GM12801 (cell line): Measurements from ENCODE around the gene TRERF1.

Source experiments
- TF ChIP-seq, protein P1 (sequence below): IDR thresholded peaks from one replicate; pipeline ENCODE4 v1.5.1; 2011; ENCODE audit warnings: control low read depth; ENCODE audit not compliant: insufficient read length; ENCODE audit errors: extremely low read depth

Gene TRERF1

GRCh38 chr6:42306439-42307140, 145.1 kb downstream of the TRERF1 start:
- TF ChIP-seq, protein P1, sequence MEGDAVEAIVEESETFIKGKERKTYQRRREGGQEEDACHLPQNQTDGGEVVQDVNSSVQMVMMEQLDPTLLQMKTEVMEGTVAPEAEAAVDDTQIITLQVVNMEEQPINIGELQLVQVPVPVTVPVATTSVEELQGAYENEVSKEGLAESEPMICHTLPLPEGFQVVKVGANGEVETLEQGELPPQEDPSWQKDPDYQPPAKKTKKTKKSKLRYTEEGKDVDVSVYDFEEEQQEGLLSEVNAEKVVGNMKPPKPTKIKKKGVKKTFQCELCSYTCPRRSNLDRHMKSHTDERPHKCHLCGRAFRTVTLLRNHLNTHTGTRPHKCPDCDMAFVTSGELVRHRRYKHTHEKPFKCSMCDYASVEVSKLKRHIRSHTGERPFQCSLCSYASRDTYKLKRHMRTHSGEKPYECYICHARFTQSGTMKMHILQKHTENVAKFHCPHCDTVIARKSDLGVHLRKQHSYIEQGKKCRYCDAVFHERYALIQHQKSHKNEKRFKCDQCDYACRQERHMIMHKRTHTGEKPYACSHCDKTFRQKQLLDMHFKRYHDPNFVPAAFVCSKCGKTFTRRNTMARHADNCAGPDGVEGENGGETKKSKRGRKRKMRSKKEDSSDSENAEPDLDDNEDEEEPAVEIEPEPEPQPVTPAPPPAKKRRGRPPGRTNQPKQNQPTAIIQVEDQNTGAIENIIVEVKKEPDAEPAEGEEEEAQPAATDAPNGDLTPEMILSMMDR: no peak

DNA sequence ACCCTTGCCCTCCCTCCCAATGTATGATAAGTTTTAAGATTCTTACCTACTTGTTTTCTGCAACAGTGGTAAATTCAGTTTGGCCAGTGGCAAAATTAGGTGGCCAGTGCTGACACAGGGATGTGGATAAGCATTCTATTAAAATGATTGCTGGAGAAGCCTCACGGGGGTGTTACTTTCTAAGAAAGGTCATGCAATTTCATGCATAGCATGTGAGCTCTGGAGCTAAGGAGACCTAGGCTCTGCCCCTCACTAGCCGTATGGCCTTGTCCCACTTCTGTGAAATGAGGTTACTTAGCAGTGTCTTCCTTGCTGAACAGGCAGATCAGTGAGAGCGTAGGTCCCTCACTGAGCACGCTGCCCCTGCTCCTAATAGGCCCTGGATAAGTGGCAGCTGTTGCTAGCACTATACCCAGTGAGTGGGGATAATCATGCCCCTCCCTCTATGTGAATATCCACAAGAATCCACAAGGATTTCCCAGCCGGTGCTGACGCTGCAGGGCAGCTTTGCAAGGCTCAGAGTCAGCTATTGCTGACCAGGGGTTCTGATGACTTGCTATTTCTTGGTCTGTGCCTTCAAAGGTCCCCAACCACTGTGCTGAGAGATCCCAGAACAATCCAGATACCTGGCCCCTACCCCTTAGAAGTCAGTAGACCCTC, 147.5 kb downstream of the TRERF1 start:
- TF ChIP-seq, protein P1: no peak

DNA sequence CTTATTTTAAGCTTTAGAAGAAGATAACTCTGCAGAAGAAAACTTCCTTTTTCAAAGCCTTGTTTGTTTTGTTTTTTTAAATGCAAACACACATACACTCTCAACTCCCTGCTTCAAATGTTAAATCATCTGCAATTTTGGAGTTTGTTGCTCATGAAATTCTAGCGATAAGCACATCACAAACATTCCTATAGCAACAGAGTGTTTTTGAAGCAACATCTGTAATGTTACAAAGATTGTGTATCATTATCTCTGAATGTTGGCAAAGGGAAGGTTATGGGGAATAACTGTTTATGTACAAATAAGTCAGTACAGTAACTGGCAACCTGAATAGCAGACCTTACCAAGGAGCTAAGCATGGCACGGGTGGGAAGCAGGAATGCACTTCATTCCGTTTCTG, 149.3 kb downstream of the TRERF1 start:
- TF ChIP-seq, protein P1: no peak

- TF ChIP-seq, protein P1: no peak
Observed at GRCh38 chr6:42301986-42302385, 149.7 kb downstream of the TRERF1 start.

GRCh38 chr6:42300701-42301100, 151.0 kb downstream of the TRERF1 start:
- TF ChIP-seq, protein P1: no peak

DNA sequence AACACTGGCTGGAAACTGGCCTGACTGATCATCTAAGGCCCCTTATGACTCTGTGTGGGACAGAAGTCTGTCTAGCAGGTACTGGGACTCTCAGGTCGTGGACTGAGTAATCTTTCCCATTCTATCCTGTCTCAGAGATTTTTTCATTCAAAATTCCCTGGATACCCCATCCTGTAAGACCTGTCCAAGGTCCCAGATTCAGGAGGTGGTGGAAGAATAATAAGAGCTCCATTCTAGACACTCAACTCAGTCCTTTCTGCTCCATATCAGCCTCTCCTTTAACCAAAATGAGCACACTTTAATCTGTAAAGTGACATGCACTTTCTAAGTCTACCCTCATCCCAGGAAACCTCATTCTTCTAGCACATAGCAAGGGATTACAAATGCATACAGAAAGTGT, 151.5 kb downstream of the TRERF1 start:
- TF ChIP-seq, protein P1: no peak

DNA sequence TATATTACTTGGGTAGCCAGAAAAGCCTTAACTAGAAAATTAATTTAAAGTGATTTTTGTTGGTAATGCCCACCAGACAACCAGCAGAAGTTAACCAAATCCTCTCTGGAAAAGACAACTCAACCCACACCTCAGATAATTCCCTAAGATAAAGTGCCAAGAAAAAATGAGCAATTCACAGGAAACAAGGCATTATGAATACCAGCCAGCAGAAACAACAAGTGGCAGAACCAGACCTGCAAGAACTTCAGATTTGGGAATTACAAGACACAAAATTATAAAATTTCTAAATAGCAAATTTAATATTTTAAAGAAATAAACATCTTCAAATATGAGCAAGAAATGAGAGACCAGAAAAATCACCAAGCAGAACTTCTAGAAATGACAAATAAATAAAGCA, 154.1 kb downstream of the TRERF1 start:
- TF ChIP-seq, protein P1: no peak
